Measurements from ENCODE around the gene MCC. TPM values are rescaled to one million over a fixed set of nuclear protein-coding genes. Genes with fewer than 3 reads are reported as not detected.

MCC gene
- total RNA-seq, 4 donors from 2014 or later = 5.1 to 22.3 (median 13.0) TPM

GRCh38 chr5:113147537-113147936 lies 340.7 kb downstream of the MCC start:
- H3K27ac ChIP-seq = no peak overlapping the region
- DNase-seq = no peak

DNA sequence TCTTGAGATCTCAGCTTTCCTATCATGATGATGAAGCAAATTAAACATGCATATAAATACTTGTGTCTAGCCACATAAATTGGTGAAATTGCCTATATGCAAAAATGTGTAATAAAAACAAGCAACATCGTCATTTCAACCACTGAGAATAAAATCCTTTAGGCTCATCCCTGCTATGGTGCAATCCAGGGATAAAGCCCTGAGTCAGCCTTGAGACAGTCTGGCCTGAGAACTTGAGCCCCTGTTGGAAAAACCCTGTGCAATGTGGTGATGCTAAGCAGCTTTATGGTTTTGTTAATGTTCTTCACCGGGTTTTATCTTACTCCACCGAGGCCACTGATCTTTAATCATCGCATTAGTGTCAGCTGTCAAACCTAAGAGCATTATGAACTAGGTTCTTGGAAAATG lies 341.1 kb downstream of the MCC start:
- no peak overlapping the region for H3K4me3 ChIP-seq (replicated peaks in 1 of 3)
- DNase-seq = no peak
- H3K9me3 ChIP-seq = no peaks in the 10 kb centered on the region
- no peaks in the 10 kb centered on the region for H3K4me1 ChIP-seq
- H3K36me3 ChIP-seq = no peaks in the 10 kb centered on the region
- WGBS, 2 donors = 65 to 80% methylated on average over 4 of the region's 4 CpGs
- intact Hi-C loops (cut with DNase I) = no loop called here
- no peak overlapping the region for H3K27ac ChIP-seq
- no peaks in the 10 kb centered on the region for H3K27me3 ChIP-seq
- no peak for TF ChIP-seq CTCF (IDR thresholded peaks at IDR 0.05)
- TF ChIP-seq POLR2A (IDR thresholded peaks at IDR 0.05) = no peak

More at GRCh38 chr5:113147537-113147936, 340.7 kb downstream of the MCC start:
- intact Hi-C loops (cut with DNase I) = no loop called here
- no peaks in the 10 kb centered on the region for H3K4me1 ChIP-seq
- 79 to 85% methylated on average over 7 of the region's 7 CpGs for WGBS, 2 donors
- H3K9me3 ChIP-seq = no peaks in the 10 kb centered on the region
- no peaks in the 10 kb centered on the region for H3K27me3 ChIP-seq
- no peak overlapping the region for H3K4me3 ChIP-seq (replicated peaks in 1 of 3)
- no peaks in the 10 kb centered on the region for H3K36me3 ChIP-seq
- no peak for TF ChIP-seq CTCF (IDR thresholded peaks at IDR 0.05)
- TF ChIP-seq POLR2A (IDR thresholded peaks at IDR 0.05) = no peak

DNA sequence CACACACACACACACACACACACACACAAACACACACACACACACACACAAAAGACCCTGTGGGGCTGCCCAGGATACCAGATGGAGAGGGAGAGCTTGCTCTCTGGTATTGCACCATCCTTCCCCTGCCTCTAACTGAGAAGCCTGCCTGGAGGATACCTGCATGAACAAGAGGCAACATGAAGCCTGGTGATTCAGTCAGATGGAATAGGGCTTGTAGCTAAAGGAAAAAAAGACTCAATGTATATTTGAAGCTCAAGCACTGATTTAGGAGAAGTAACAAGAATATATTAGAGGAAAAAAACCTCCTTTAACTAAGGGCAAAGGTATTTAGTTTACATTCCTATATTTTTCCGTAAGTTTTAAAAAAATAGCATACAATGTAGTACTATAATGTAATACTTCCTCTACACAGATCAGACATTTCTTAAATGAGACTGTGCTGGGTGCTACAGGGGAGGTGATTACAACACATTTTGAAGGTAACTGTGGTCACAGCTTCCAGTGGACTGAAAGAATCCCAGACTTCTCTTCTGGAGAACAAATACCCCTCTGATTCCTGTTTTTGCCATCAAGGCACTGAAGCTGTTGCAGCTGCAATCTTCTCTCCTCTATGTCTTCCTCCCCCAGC lies 342.4 kb downstream of the MCC start:
- intact Hi-C loops (cut with DNase I) = no loop called here
- 51 to 92% methylated on average over 1 of the region's 1 CpG for WGBS, 2 donors

DNA sequence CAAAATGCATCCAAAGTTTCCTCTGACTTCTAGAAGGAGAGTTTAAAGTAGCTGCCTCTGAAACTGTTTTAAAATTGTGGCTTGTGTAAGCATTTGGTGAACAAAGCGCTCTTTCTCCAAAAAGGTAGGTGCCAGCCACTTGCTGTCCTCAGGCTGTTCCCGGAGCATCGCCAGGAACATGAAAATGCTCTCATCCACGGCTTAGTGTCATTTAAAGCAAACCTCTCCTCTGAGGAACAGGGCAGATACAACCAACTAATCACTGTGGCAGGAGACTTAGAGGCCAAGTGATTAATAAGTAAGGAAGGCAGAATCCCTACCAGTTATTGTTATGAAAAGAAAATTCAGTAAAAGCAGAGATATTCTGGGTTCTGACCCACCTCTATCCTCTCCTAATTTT lies 346.1 kb downstream of the MCC start:
- Histone ChIP-seq H3K9me3 (no peaks in the 10 kb centered on the region), H3K4me1 (no peaks in the 10 kb centered on the region), H3K4me3 (replicated peaks in 1 of 3) (no peak overlapping the region), H3K36me3 (no peaks in the 10 kb centered on the region), H3K27me3 (no peaks in the 10 kb centered on the region), H3K27ac (no peak overlapping the region)
- WGBS, 2 donors = 89 to 93% methylated on average over 4 of the region's 4 CpGs
- intact Hi-C loops (cut with DNase I) = no loop called here
- no peak for DNase-seq
- TF ChIP-seq CTCF (IDR thresholded peaks at IDR 0.05) (no peak), POLR2A (IDR thresholded peaks at IDR 0.05) (no peak)

More for the DNA sequence above, 342.4 kb downstream of the MCC start:
- Histone ChIP-seq H3K27me3 (no peaks in the 10 kb centered on the region), H3K9me3 (no peaks in the 10 kb centered on the region), H3K4me1 (no peaks in the 10 kb centered on the region), H3K27ac (no peak overlapping the region), H3K36me3 (no peaks in the 10 kb centered on the region), H3K4me3 (replicated peaks in 1 of 3) (no peak overlapping the region)
- no peak for TF ChIP-seq CTCF (IDR thresholded peaks at IDR 0.05)
- TF ChIP-seq POLR2A (IDR thresholded peaks at IDR 0.05) = no peak
- DNase-seq = no peak

- 75 to 77% methylated on average over 9 of the region's 9 CpGs for WGBS, 2 donors
- TF ChIP-seq POLR2A (IDR thresholded peaks at IDR 0.05) (no peak), CTCF (IDR thresholded peaks at IDR 0.05) (no peak)
- H3K4me3 ChIP-seq (replicated peaks in 1 of 3) = no peak overlapping the region
- no peaks in the 10 kb centered on the region for H3K27me3 ChIP-seq
- no peak for DNase-seq
- intact Hi-C loops (cut with DNase I) = no loop called here
- no peak overlapping the region for H3K27ac ChIP-seq
- H3K4me1 ChIP-seq = no peaks in the 10 kb centered on the region
- no peaks in the 10 kb centered on the region for H3K36me3 ChIP-seq
- H3K9me3 ChIP-seq = no peaks in the 10 kb centered on the region
These were observed 347.2 kb downstream of the MCC start for GRCh38 chr5:113140837-113141671.

All from thyroid gland (tissue), 4 donors.